HCT116 (cell line): Measurements from ENCODE around the gene ZFHX2.

Experiments used
- EGR1 ChIP-seq: IDR thresholded peaks from 2 replicates; pipeline ENCODE4 v1.6.1; 2012; ENCODE audit warnings: low read depth
- ELF1 ChIP-seq: IDR thresholded peaks from 2 replicates; pipeline ENCODE4 v1.6.1; 2012; ENCODE audit warnings: low read depth, borderline replicate concordance
- EZH2 ChIP-seq: fragments of 200-600 bp; sonication (generic); IDR thresholded peaks from 2 replicates; pipeline ENCODE4 v1.6.1; 2017; ENCODE audit warnings: antibody characterized with exemption, mixed run types
- EZH2phosphoT487 ChIP-seq: fragments of 200-600 bp; IDR thresholded peaks from 2 replicates; pipeline ENCODE4 v1.6.1; 2018; ENCODE audit warnings: antibody characterized with exemption, borderline replicate concordance
- POLR2A ChIP-seq: IDR thresholded peaks from 2 replicates; pipeline ENCODE4 v1.7.0; 2011; ENCODE audit warnings: borderline replicate concordance; ENCODE audit not compliant: insufficient read depth, insufficient read length; ENCODE audit errors: extremely low read depth
- SIN3A ChIP-seq: IDR thresholded peaks from 2 replicates; pipeline ENCODE4 v1.6.1; 2012; ENCODE audit warnings: low read depth
- TCF7L2 ChIP-seq: IDR thresholded peaks from 2 replicates; pipeline ENCODE4 v1.7.0; 2011; ENCODE audit warnings: borderline replicate concordance, inconsistent platforms; ENCODE audit not compliant: insufficient read depth, insufficient read length; ENCODE audit errors: extremely low read depth
- TF ChIP-seq, protein P1 (sequence below), 3 experiments: fragments of 200-600 bp in 1 of 3; sonication (generic) in 1 of 3; IDR thresholded peaks in 2 of 3; conservative IDR thresholded peaks in 1 of 3; 2 replicates each; pipeline ENCODE4 v1.5.1; 2012 to 2017; ENCODE audit warnings: low read depth in 2 of 3, low read length in 2 of 3, antibody characterized with exemption in 1 of 3, borderline replicate concordance in 1 of 3, control low read depth in 1 of 3, mild to moderate bottlenecking in 1 of 3, mixed read lengths in 1 of 3, mixed run types in 1 of 3, moderate library complexity in 1 of 3; ENCODE audit not compliant: insufficient read depth in 1 of 3
- TF ChIP-seq, protein P2 (sequence below): IDR thresholded peaks from 2 replicates; pipeline ENCODE4 v1.6.1; 2012
- TF ChIP-seq, protein P3 (sequence below): IDR thresholded peaks from 2 replicates; pipeline ENCODE4 v1.6.1; 2012; ENCODE audit warnings: low read depth

DNA sequence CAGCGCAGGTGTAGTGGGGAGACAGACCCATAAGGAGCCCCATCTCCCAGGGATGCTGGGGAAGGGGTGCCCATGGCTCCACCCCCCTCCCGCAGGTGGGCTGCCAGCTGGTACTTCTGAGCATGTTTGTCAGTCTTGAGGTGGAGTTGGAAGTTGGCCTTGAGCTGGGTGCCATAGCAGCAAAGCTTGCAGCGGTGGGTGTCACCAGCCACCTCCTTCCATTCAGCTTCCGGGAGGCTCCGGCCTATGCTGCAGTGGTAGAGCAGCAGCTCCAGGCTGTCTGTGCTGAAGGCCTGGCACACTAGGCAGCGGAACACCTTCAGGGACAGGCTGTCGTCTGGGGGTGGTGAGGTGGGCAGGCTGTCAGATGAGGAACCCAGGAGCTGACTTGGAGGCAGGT lies 18.9 kb downstream of the ZFHX2 start:
- TF ChIP-seq POLR2A: no peak
- TF ChIP-seq EZH2: no peak
- no peak for TF ChIP-seq ELF1
- no peak for TF ChIP-seq SIN3A
- TF ChIP-seq, protein P1, sequence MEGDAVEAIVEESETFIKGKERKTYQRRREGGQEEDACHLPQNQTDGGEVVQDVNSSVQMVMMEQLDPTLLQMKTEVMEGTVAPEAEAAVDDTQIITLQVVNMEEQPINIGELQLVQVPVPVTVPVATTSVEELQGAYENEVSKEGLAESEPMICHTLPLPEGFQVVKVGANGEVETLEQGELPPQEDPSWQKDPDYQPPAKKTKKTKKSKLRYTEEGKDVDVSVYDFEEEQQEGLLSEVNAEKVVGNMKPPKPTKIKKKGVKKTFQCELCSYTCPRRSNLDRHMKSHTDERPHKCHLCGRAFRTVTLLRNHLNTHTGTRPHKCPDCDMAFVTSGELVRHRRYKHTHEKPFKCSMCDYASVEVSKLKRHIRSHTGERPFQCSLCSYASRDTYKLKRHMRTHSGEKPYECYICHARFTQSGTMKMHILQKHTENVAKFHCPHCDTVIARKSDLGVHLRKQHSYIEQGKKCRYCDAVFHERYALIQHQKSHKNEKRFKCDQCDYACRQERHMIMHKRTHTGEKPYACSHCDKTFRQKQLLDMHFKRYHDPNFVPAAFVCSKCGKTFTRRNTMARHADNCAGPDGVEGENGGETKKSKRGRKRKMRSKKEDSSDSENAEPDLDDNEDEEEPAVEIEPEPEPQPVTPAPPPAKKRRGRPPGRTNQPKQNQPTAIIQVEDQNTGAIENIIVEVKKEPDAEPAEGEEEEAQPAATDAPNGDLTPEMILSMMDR (IDR thresholded peaks at IDR 0.05 in 2 of 3, conservative IDR thresholded peaks at IDR 0.05 in 1 of 3; ENCODE audit: borderline replicate concordance in 1 of 3, insufficient read depth in 1 of 3, low read depth in 2 of 3, low read length in 2 of 3): no peak
- TF ChIP-seq, protein P2, sequence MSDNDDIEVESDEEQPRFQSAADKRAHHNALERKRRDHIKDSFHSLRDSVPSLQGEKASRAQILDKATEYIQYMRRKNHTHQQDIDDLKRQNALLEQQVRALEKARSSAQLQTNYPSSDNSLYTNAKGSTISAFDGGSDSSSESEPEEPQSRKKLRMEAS: no peak
- TF ChIP-seq, protein P3, sequence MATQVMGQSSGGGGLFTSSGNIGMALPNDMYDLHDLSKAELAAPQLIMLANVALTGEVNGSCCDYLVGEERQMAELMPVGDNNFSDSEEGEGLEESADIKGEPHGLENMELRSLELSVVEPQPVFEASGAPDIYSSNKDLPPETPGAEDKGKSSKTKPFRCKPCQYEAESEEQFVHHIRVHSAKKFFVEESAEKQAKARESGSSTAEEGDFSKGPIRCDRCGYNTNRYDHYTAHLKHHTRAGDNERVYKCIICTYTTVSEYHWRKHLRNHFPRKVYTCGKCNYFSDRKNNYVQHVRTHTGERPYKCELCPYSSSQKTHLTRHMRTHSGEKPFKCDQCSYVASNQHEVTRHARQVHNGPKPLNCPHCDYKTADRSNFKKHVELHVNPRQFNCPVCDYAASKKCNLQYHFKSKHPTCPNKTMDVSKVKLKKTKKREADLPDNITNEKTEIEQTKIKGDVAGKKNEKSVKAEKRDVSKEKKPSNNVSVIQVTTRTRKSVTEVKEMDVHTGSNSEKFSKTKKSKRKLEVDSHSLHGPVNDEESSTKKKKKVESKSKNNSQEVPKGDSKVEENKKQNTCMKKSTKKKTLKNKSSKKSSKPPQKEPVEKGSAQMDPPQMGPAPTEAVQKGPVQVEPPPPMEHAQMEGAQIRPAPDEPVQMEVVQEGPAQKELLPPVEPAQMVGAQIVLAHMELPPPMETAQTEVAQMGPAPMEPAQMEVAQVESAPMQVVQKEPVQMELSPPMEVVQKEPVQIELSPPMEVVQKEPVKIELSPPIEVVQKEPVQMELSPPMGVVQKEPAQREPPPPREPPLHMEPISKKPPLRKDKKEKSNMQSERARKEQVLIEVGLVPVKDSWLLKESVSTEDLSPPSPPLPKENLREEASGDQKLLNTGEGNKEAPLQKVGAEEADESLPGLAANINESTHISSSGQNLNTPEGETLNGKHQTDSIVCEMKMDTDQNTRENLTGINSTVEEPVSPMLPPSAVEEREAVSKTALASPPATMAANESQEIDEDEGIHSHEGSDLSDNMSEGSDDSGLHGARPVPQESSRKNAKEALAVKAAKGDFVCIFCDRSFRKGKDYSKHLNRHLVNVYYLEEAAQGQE: no peak
- no peak for TF ChIP-seq EGR1
- TF ChIP-seq EZH2phosphoT487: no peak
- no peak for TF ChIP-seq TCF7L2
